AG09319 (cell line): ENCODE data around the gene PIP5K1C.

ENCODE experiments used
- DNase-seq: peaks from one replicate; pipeline ENCODE4 v3.0.0-alpha.2; 2010; ENCODE audit warnings: low read depth; ENCODE audit errors: extremely low read depth
- TF ChIP-seq, protein P1 (sequence below): IDR thresholded peaks from 2 replicates; pipeline ENCODE4 v1.5.1; 2011; ENCODE audit warnings: low read depth, mild to moderate bottlenecking, inconsistent platforms, low read length, moderate library complexity

PIP5K1C gene

DNA sequence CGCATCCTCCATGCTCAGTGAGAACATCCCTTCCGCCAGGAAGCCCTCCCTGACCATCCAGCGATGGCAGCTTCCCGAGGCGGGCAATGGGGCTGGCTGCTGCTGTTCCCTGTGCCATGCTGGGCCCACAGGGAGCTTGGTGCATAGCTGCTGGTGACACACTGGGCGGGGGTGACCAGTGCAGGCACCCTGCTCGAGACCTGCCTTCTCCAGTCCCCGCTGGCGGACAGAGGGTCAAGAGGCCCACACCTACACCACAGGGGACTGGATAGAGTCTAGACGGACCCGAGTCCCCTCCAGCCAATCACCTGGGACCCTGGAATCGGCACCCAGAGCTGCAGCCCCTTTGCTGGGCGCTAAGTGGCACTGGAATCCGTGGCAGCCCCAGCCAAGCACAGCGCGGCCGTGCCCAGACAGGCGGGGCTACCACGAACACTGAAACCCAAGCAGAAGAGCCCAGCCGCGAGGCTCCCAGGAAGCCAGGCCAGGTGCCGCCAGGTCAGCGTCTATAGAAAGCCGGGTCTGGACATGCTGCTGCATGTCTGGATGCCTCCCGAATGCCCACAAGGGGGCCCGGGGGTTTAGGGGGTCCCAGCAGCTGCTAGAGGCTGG is 84.6 kb downstream of the PIP5K1C start:
- TF ChIP-seq, protein P1, sequence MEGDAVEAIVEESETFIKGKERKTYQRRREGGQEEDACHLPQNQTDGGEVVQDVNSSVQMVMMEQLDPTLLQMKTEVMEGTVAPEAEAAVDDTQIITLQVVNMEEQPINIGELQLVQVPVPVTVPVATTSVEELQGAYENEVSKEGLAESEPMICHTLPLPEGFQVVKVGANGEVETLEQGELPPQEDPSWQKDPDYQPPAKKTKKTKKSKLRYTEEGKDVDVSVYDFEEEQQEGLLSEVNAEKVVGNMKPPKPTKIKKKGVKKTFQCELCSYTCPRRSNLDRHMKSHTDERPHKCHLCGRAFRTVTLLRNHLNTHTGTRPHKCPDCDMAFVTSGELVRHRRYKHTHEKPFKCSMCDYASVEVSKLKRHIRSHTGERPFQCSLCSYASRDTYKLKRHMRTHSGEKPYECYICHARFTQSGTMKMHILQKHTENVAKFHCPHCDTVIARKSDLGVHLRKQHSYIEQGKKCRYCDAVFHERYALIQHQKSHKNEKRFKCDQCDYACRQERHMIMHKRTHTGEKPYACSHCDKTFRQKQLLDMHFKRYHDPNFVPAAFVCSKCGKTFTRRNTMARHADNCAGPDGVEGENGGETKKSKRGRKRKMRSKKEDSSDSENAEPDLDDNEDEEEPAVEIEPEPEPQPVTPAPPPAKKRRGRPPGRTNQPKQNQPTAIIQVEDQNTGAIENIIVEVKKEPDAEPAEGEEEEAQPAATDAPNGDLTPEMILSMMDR: no peak
- no peak for DNase-seq

DNA sequence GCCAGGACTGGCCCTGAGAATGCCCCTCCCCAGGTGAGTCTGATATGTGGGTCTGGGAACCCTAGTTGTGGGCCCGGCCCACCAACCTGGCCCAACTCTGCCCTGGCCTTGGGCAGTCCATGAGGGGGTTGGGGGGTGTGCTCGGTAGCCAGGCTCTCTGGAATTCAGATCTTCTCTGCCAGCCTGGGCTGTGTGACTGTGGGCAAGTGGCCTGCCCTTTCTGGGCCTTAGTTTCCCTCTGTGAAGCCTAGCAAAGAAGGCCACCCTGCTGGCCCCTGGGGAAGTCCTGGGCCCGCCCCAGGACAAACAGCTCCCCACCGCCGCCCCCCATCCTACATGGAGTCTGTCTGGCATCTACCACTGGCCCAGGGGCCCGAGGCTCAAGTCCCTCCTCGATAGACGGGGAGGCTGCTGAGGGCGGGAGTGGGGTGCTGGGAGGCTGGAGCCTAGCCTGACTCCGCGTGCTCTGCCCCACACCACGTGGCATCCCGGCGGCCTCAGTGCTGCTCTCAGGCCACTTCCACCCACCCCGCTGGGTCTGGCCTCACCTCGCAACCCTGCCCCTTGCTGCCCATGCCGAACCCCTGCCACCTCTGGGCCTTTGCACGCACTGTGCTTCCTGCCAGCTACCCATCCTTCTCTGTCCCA is 85.3 kb downstream of the PIP5K1C start:
- TF ChIP-seq, protein P1: no peak
- DNase-seq: no peak

DNA sequence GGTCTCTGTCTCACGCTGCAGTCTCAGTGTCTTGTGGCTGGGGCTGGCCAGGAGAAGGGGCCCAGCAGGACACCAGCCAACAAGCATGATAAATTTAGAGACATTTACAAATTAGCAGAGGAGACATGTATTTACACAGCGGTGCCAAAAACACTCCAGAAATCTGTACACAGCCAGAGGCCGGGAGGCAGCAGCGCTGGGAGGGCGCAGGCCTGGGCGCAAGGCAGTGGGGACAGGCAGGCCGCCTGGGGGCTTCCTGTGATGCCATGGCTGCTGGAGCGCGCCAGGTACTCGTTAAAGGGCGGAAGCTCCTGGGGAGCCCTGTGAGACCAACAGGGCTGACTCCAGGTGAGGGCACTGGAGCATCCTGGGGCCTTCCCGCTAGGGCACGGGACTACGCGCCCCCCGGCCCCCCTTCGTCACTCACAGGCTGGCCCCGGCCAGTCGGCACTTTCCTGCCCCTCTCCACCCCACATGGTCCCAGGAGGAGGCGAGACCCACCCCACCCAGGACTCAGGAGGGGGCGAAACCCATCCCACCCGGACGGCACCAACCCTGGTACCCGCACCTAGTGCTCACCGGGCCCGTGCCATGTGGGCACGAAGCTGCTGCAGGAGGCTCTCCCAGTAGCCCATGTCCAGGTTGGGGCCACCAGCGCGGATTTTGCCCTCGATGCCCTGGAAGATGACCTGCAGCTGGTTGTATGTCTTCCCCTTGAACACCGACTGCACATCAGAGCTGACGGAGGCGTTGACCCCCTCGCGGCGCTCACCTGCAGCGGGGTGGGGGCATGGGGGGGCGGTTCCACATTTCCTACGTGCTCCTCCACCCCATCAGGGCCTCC is 86.2 kb downstream of the PIP5K1C start:
- TF ChIP-seq, protein P1: no peak
- DNase-seq: no peak

DNA sequence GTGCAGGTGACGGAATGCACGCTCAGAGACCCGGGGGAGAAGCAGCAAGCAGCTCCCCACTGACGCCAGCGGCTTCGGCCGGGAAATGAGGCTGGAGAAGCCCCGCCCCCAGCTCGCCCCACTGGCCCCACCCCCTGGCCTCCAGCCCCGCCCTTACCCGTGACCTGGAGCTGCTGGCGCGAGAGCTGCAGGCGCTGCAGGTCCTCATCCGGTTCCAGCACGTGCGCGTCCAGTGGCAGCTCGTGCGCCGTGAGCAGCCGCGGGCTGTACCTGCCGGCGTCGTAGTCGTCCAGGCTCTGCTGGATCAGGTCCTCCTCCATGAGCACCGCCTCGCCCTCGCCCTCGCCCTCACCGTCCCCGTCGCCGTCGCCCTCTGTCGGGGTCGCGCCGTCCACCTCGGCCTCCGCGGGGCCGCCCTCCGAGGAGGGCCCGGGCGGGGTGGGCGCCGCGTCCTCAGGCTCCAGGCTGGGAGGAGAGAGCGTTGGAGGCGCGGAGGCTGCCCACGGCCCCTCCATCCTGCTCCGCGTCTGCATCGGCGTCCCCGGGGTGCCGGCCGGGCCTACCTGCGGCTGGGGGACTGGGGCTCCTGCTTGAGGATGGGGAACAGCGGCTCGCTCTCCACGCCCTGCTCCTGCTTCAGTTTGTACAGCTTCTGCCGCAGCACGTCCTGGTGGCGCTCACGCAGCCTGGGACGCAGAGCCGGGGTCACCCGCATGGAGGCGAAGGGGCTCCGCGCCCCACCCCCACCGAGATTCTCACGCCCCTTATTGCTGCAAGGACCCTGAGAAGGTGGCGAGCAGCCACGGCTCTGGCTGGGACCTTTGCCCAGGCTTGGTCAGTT is 87.1 kb downstream of the PIP5K1C start:
- TF ChIP-seq, protein P1: no peak
- no peak for DNase-seq

DNA sequence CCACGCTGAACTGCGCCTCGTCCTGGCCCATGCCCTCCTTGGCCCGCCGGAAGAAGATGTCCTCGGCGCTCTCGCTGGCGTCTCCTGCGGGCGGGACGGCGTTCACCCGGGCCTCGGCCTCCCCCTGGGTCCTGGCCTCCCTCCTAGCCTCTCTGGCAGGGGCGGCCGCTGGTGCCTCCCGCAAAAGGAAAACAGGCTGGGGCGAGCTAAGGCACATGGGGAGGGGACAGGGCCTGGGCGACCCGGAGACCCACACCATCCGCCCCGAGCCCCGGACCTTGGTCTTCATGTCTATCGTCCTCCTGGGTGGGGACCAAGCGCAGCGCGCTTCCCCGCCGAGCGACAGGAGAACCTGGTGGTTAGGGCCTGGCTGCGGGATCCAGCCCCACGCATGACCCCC is 87.9 kb downstream of the PIP5K1C start:
- DNase-seq: no peak
- TF ChIP-seq, protein P1: no peak

DNA sequence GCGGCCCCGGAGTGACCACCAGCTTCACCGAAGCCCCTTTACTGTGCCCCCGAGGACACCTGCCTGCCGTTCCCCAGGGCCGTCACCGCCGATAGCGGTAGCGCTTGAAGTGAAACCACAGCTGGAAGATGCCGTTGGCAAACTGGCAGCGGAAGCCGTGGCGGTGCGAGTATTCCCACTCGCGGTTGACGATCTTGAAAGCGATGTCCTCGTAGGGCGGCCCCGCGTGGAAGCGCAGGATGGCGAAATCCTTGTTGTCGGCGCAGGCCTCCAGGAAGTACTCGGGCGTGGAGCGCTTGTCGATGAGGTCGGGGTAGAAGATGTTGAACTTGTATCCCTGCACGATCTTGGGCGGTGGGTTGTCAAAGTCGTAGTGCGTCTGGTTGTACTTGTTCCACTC is 88.4 kb downstream of the PIP5K1C start:
- TF ChIP-seq, protein P1: no peak
- no peak for DNase-seq
